CD4-positive, alpha-beta T cell (primary cell): ENCODE measurements around the gene MIPOL1. TPM values are rescaled to one million over a fixed set of nuclear protein-coding genes. Genes with fewer than 3 reads are reported as not detected.
"Not testable (repeated sequence)": the region's sequence is repeated elsewhere in the genome, so short reads cannot be mapped to it uniquely, and the experiment has no call there.

ENCODE experiments used
- ATAC-seq: fragments of 200-7000 bp; cut with Tn5 transposase; one replicate; pipeline ENCODE4 v1.10.0; 2022; ENCODE audit warnings: mild to moderate bottlenecking; ENCODE audit not compliant: poor library complexity
- CTCF ChIA-PET: fragments of 350-600 bp; sonication (Branson Sonifier 250); formaldehyde crosslinking; loops from one replicate; lab custom pipeline; 2021; ENCODE audit warnings: antibody characterized with exemption, inconsistent platforms; lab: Charles Lee
- POLR2A ChIA-PET: fragments of 350-600 bp; sonication (Branson Sonifier 250); formaldehyde crosslinking; loops from one replicate; lab custom pipeline; 2021; ENCODE audit warnings: antibody characterized with exemption, inconsistent platforms; lab: Charles Lee
- DNase-seq, 14 experiments: peaks; one replicate each; pipeline ENCODE4 v3.0.0-alpha.2; 2013 to 2020; ENCODE audit warnings: mixed read lengths in 2 of 14
- H3K27ac ChIP-seq, 2 donors: one replicate each; pipeline versions ENCODE4 v1.5.1 to v1.7.0; 2013; ENCODE audit warnings: low read length in 2 of 2, low read depth in 1 of 2, mild to moderate bottlenecking in 1 of 2
- H3K27me3 ChIP-seq, 2 experiments: 1 replicate in 1 of 2; 2 replicates in 1 of 2; pipeline versions ENCODE4 v1.6.1 to v1.7.0; 2013; ENCODE audit warnings: low read length in 2 of 2, control low read depth in 1 of 2, mild to moderate bottlenecking in 1 of 2, moderate library complexity in 1 of 2; ENCODE audit not compliant: insufficient read depth in 2 of 2, control insufficient read depth in 1 of 2
- H3K36me3 ChIP-seq: one replicate; pipeline ENCODE4 v1.6.1; 2013; ENCODE audit warnings: low read length, control low read depth; ENCODE audit not compliant: insufficient read depth
- H3K4me1 ChIP-seq: one replicate; pipeline ENCODE4 v1.6.1; 2013; ENCODE audit warnings: low read length, control low read depth; ENCODE audit not compliant: insufficient read depth
- H3K4me3 ChIP-seq: one replicate; pipeline ENCODE4 v1.5.1; 2013; ENCODE audit warnings: mild to moderate bottlenecking, low read length, moderate library complexity
- H3K9me3 ChIP-seq, 2 experiments: 1 replicate in 1 of 2; 2 replicates in 1 of 2; pipeline versions ENCODE4 v1.6.1 to v1.7.0; 2013; ENCODE audit warnings: low read length in 2 of 2, mild to moderate bottlenecking in 2 of 2, control low read depth in 1 of 2, moderate library complexity in 1 of 2; ENCODE audit not compliant: control insufficient read depth in 1 of 2, insufficient read depth in 1 of 2
- H3K27ac Mint-ChIP-seq: one replicate; pipeline ENCODE4 v1.8.0; 2020; ENCODE audit warnings: mixed read lengths
- H3K27me3 Mint-ChIP-seq: one replicate; pipeline ENCODE4 v1.8.0; 2021; ENCODE audit warnings: mixed read lengths
- H3K36me3 Mint-ChIP-seq: one replicate; pipeline ENCODE4 v1.8.0; 2021; ENCODE audit warnings: low read depth, mixed read lengths
- H3K4me1 Mint-ChIP-seq: one replicate; pipeline ENCODE4 v1.8.0; 2021; ENCODE audit warnings: low read depth, mixed read lengths
- H3K4me3 Mint-ChIP-seq: one replicate; pipeline ENCODE4 v1.8.0; 2020; ENCODE audit warnings: mild to moderate bottlenecking, mixed read lengths
- H3K9me3 Mint-ChIP-seq: one replicate; pipeline ENCODE4 v1.8.0; 2020; ENCODE audit warnings: mixed read lengths
- CTCF ChIP-seq: fragments of 200-600 bp; IDR thresholded peaks from one replicate; pipeline ENCODE4 v1.8.0; 2022; ENCODE audit warnings: antibody characterized with exemption, mild to moderate bottlenecking
- intact Hi-C, 2 experiments: fragments of 100-400 bp; cut with DNase I in 1 of 2; cut with micrococcal nuclease in 1 of 2; formaldehyde crosslinking; loops; one replicate each; pipeline versions ENCODE4 v1.15.1 to v1.9.0; 2023 to 2025; cut with DNase I, micrococcal nuclease
- total RNA-seq, 174 experiments: library from RNA in 2 of 174; stranded (reverse) in 2 of 174; gene quantifications; one replicate each; pipeline ENCODE4 v1.2.3 and lab custom pipeline; 2021 to 2026

Gene MIPOL1
- total RNA-seq, 2 experiments from 2014 or later, result 0.30 TPM; not detected in 1

GRCh38 chr14:37202812-37203211 lies 5.1 kb downstream of the MIPOL1 start:
- intact Hi-C loops, result no loop called here
- POLR2A ChIA-PET, result no interaction called here
- CTCF ChIA-PET, result no interaction called here
- ATAC-seq (no peak), DNase-seq (no peak)
- H3K9me3 Mint-ChIP-seq, result peaks cover 9% of the 10 kb centered on the region
- no peaks in the 10 kb centered on the region for H3K36me3 Mint-ChIP-seq
- Histone ChIP-seq H3K36me3 (no peaks in the 10 kb centered on the region), H3K27me3 (no peaks in the 10 kb centered on the region), H3K27ac (no peak overlapping the region), H3K9me3 (peaks cover 7 to 12% of the 10 kb centered on the region in 2 experiments), H3K4me1 (no peaks in the 10 kb centered on the region), H3K4me3 (no peak overlapping the region)
- H3K27me3 Mint-ChIP-seq, result peaks cover 10% of the 10 kb centered on the region
- no peaks in the 10 kb centered on the region for H3K4me1 Mint-ChIP-seq
- TF ChIP-seq CTCF, result no peak
- no peak overlapping the region for H3K4me3 Mint-ChIP-seq
- H3K27ac Mint-ChIP-seq, result no peak overlapping the region

- no peaks in the 10 kb centered on the region for H3K36me3 ChIP-seq
- intact Hi-C loops, result no loop called here
- ChIA-PET POLR2A (no interaction called here), CTCF (no interaction called here)
- H3K27ac Mint-ChIP-seq, result no peak overlapping the region
- H3K4me3 Mint-ChIP-seq, result no peak overlapping the region
- peaks cover 12% of the 10 kb centered on the region for H3K9me3 Mint-ChIP-seq
- no peak overlapping the region for H3K4me3 ChIP-seq
- DNase-seq (no peak), ATAC-seq (no peak)
- no peaks in the 10 kb centered on the region for H3K36me3 Mint-ChIP-seq
- no peaks in the 10 kb centered on the region for H3K4me1 Mint-ChIP-seq
- H3K27me3 Mint-ChIP-seq, result peaks cover 4% of the 10 kb centered on the region
- H3K27me3 ChIP-seq, result no peaks in the 10 kb centered on the region
- no peaks in the 10 kb centered on the region for H3K4me1 ChIP-seq
- H3K9me3 ChIP-seq, result peaks cover 7 to 9% of the 10 kb centered on the region in 2 experiments
- H3K27ac ChIP-seq, result no peak overlapping the region
- no peak for TF ChIP-seq CTCF
Observed at GRCh38 chr14:37203423-37203822, 5.7 kb downstream of the MIPOL1 start.

GRCh38 chr14:37205623-37206605 lies 8.2 kb downstream of the MIPOL1 start:
- H3K27me3 ChIP-seq, H3K36me3 Mint-ChIP-seq, POLR2A ChIA-PET, H3K4me1 Mint-ChIP-seq, H3K27ac ChIP-seq, H3K4me1 ChIP-seq, H3K36me3 ChIP-seq, H3K9me3 ChIP-seq, DNase-seq, H3K27ac Mint-ChIP-seq, H3K4me3 Mint-ChIP-seq, ATAC-seq, H3K27me3 Mint-ChIP-seq, intact Hi-C loops, H3K4me3 ChIP-seq, CTCF ChIA-PET: not testable (repeated sequence)
- peaks cover 12% of the 10 kb centered on the region for H3K9me3 Mint-ChIP-seq

- not testable (repeated sequence) for H3K27ac Mint-ChIP-seq
Observed at GRCh38 chr14:37209617-37210016, 11.9 kb downstream of the MIPOL1 start.

More at GRCh38 chr14:37209617-37210016, 11.9 kb downstream of the MIPOL1 start:
- H3K4me3 ChIP-seq, DNase-seq, CTCF ChIA-PET, ATAC-seq, H3K4me1 ChIP-seq, H3K4me1 Mint-ChIP-seq, H3K36me3 ChIP-seq, H3K36me3 Mint-ChIP-seq, H3K27ac ChIP-seq, H3K27me3 Mint-ChIP-seq, H3K4me3 Mint-ChIP-seq, H3K27me3 ChIP-seq, intact Hi-C loops: not testable (repeated sequence)
- H3K9me3 ChIP-seq, result peaks cover 7 to 13% of the 10 kb centered on the region in 2 experiments
- POLR2A ChIA-PET, result interaction anchor here (0.6 kb wide), 1 partner anchor 11 kb away, joined by 3 read pairs; no protein-coding TSS in a partner anchor
- peaks cover 13% of the 10 kb centered on the region for H3K9me3 Mint-ChIP-seq
